Ovary (tissue), 3 donors: ENCODE results near the gene CTNNAL1.

Experiments used
- POLR2A ChIP-seq: fragments of 450-650 bp; IDR thresholded peaks from one replicate; pipeline ENCODE4 v1.6.1; 2017; ENCODE audit warnings: antibody characterized with exemption, mild to moderate bottlenecking, moderate library complexity
- TF ChIP-seq, protein P1 (sequence below), 3 donors: fragments of 450-650 bp in 2 of 3; fragments of 200-600 bp in 1 of 3; IDR thresholded peaks; one replicate each; pipeline versions ENCODE4 v1.5.1 to v1.8.0; 2016 to 2022; ENCODE audit warnings: antibody characterized with exemption in 3 of 3, mild to moderate bottlenecking in 1 of 3
- donor health status: DM: no; HTN: no; CAD: no.

GRCh38 chr9:109012876-109013678, at the start of gene CTNNAL1:
- TF ChIP-seq POLR2A: peak; percentile 81
- TF ChIP-seq, protein P1, sequence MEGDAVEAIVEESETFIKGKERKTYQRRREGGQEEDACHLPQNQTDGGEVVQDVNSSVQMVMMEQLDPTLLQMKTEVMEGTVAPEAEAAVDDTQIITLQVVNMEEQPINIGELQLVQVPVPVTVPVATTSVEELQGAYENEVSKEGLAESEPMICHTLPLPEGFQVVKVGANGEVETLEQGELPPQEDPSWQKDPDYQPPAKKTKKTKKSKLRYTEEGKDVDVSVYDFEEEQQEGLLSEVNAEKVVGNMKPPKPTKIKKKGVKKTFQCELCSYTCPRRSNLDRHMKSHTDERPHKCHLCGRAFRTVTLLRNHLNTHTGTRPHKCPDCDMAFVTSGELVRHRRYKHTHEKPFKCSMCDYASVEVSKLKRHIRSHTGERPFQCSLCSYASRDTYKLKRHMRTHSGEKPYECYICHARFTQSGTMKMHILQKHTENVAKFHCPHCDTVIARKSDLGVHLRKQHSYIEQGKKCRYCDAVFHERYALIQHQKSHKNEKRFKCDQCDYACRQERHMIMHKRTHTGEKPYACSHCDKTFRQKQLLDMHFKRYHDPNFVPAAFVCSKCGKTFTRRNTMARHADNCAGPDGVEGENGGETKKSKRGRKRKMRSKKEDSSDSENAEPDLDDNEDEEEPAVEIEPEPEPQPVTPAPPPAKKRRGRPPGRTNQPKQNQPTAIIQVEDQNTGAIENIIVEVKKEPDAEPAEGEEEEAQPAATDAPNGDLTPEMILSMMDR (IDR thresholded peaks at IDR 0.05): no peak
